ENCODE data around the gene GPR107.

- TF ChIP-seq CTCF (IDR thresholded peaks at IDR 0.05), result no peak
- TF ChIP-seq POLR2A (IDR thresholded peaks at IDR 0.05), result no peak
These were observed 31.1 kb upstream of the GPR107 start for GRCh38 chr9:130022566-130023143.

All from lower leg skin (tissue), 3 donors.